Osteoblast (primary cell): Measurements from ENCODE around the gene CAMK4. TPM values are rescaled to one million over a fixed set of nuclear protein-coding genes. Genes with fewer than 3 reads are reported as not detected.

Experiments used
- DNase-seq: peaks from one replicate; pipeline ENCODE4 v3.0.0; 2011; ENCODE audit warnings: low spot score, mixed read lengths; ENCODE audit not compliant: insufficient read length; ENCODE audit errors: missing footprints
- H2AFZ ChIP-seq: 2 replicates; pipeline ENCODE4 v1.6.0; 2011; ENCODE audit warnings: mild to moderate bottlenecking, low read length
- H3K27ac ChIP-seq: 2 replicates; pipeline ENCODE4 v1.5.1; 2011; ENCODE audit warnings: mild to moderate bottlenecking, low read depth, low read length, moderate library complexity
- H3K27me3 ChIP-seq: 2 replicates; pipeline ENCODE4 v1.6.0; 2012; ENCODE audit warnings: mild to moderate bottlenecking, control low read depth, inconsistent platforms, low read length, moderate library complexity; ENCODE audit not compliant: insufficient read depth
- H3K36me3 ChIP-seq: 2 replicates; pipeline ENCODE4 v1.5.1; 2011; ENCODE audit warnings: mild to moderate bottlenecking, low read length, control low read depth, moderate library complexity; ENCODE audit not compliant: insufficient read depth
- H3K4me1 ChIP-seq: 2 replicates; pipeline ENCODE4 v1.5.1; 2011; ENCODE audit warnings: mild to moderate bottlenecking, low read length, control low read depth, moderate library complexity; ENCODE audit not compliant: insufficient read depth
- H3K4me2 ChIP-seq: 2 replicates; pipeline ENCODE4 v1.6.0; 2011; ENCODE audit warnings: mild to moderate bottlenecking, low read length; ENCODE audit not compliant: insufficient read depth
- H3K4me3 ChIP-seq: fragments of 200-600 bp; sonication (generic); 3 replicates; pipeline ENCODE4 v1.5.1; 2012; ENCODE audit warnings: mild to moderate bottlenecking, low read length, inconsistent platforms; ENCODE audit not compliant: insufficient read depth
- H3K79me2 ChIP-seq: 2 replicates; pipeline ENCODE4 v1.6.0; 2012; ENCODE audit warnings: mild to moderate bottlenecking, low read length, control low read depth, inconsistent platforms; ENCODE audit not compliant: insufficient read depth
- H3K9me3 ChIP-seq: 2 replicates; pipeline ENCODE4 v1.5.1; 2011; ENCODE audit warnings: low read depth, low read length, control low read depth
- H4K20me1 ChIP-seq: 2 replicates; pipeline ENCODE4 v1.6.0; 2012; ENCODE audit warnings: mild to moderate bottlenecking, low read length, control low read depth; ENCODE audit not compliant: insufficient read depth
- CTCF ChIP-seq: IDR thresholded peaks from 2 replicates; pipeline ENCODE4 v1.5.1; 2011; ENCODE audit warnings: mild to moderate bottlenecking, low read depth, low read length, moderate library complexity; ENCODE audit errors: extremely low read depth
- total RNA-seq: library from RNA; depleted of rRNA; stranded (reverse); fragments of >200 nt; gene quantifications from 2 replicates; pipeline ENCODE4 v1.2.3, GENCODE V29; 2012

Gene CAMK4
- total RNA-seq, 1 donor, result 0.72 TPM

- no peak overlapping the region for H2AFZ ChIP-seq
- peaks cover 4% of the 10 kb centered on the region for H3K27me3 ChIP-seq
- peak overlapping the region; percentile 62 for H3K4me2 ChIP-seq
- no peaks in the 10 kb centered on the region for H3K36me3 ChIP-seq
- TF ChIP-seq CTCF, result no peak
- H3K27ac ChIP-seq, result peak overlapping the region; percentile 78
- H3K9me3 ChIP-seq, result no peaks in the 10 kb centered on the region
- H4K20me1 ChIP-seq, result no peaks in the 10 kb centered on the region
- DNase-seq, result peak; percentile 21
- H3K79me2 ChIP-seq, result no peaks in the 10 kb centered on the region
- peak overlapping the region; percentile 25 for H3K4me3 ChIP-seq
- H3K4me1 ChIP-seq, result peaks cover 14% of the 10 kb centered on the region
Observed at GRCh38 chr5:111453295-111453694, 229.1 kb downstream of the CAMK4 start.

- TF ChIP-seq CTCF, result no peak
- Histone ChIP-seq H3K27me3 (peaks cover 4% of the 10 kb centered on the region), H3K4me1 (peaks cover 14% of the 10 kb centered on the region), H3K9me3 (no peaks in the 10 kb centered on the region), H3K27ac (peak overlapping the region; percentile 78), H4K20me1 (no peaks in the 10 kb centered on the region), H3K79me2 (no peaks in the 10 kb centered on the region), H3K4me3 (peak overlapping the region; percentile 25), H3K4me2 (peak overlapping the region; percentile 62), H2AFZ (no peak overlapping the region), H3K36me3 (no peaks in the 10 kb centered on the region)
- DNase-seq, result peak; percentile 48
Observed at GRCh38 chr5:111453747-111454146, 229.6 kb downstream of the CAMK4 start.

- Histone ChIP-seq H3K27ac (no peak overlapping the region), H3K4me3 (no peak overlapping the region), H3K9me3 (no peaks in the 10 kb centered on the region), H4K20me1 (no peaks in the 10 kb centered on the region), H3K27me3 (peaks cover 4% of the 10 kb centered on the region), H3K4me1 (peaks cover 14% of the 10 kb centered on the region), H2AFZ (no peak overlapping the region), H3K79me2 (no peaks in the 10 kb centered on the region), H3K36me3 (no peaks in the 10 kb centered on the region), H3K4me2 (no peak overlapping the region)
- no peak for TF ChIP-seq CTCF
- DNase-seq, result peak; percentile 11
Observed at GRCh38 chr5:111454198-111454622, 230.0 kb downstream of the CAMK4 start.

- TF ChIP-seq CTCF, result no peak
- H3K36me3 ChIP-seq, result no peaks in the 10 kb centered on the region
Observed at GRCh38 chr5:111454776-111455175, 230.6 kb downstream of the CAMK4 start.

More at GRCh38 chr5:111454776-111455175, 230.6 kb downstream of the CAMK4 start:
- Histone ChIP-seq H3K27ac (no peak overlapping the region), H3K79me2 (no peaks in the 10 kb centered on the region), H3K27me3 (peaks cover 4% of the 10 kb centered on the region), H3K4me1 (peaks cover 14% of the 10 kb centered on the region), H3K9me3 (no peaks in the 10 kb centered on the region), H3K4me3 (no peak overlapping the region), H3K4me2 (no peak overlapping the region), H4K20me1 (no peaks in the 10 kb centered on the region), H2AFZ (no peak overlapping the region)
- DNase-seq, result no peak
